ENCODE measurements around the gene GAS2L2.
"Not testable (repeated sequence)": the region's sequence is repeated elsewhere in the genome, so short reads cannot be mapped to it uniquely, and the experiment has no call there.

Gene GAS2L2

GRCh38 chr17:35769895-35770486 lies 17.0 kb upstream of the GAS2L2 start:
- no peak for DNase-seq

- DNase-seq, result no peak
These were observed 15.8 kb upstream of the GAS2L2 start for GRCh38 chr17:35768797-35769196.

GRCh38 chr17:35766903-35767510 lies 14.0 kb upstream of the GAS2L2 start:
- DNase-seq, result peak; percentile 18 to 51

- DNase-seq, result no peak
These were observed 13.4 kb upstream of the GAS2L2 start for GRCh38 chr17:35766489-35766877.

GRCh38 chr17:35765756-35766488 lies 12.9 kb upstream of the GAS2L2 start:
- DNase-seq, result no peak

GRCh38 chr17:35765086-35765710 lies 12.2 kb upstream of the GAS2L2 start:
- no peak for DNase-seq

- DNase-seq, result peak; percentile 86 to 91
These were observed 11.3 kb upstream of the GAS2L2 start for GRCh38 chr17:35764123-35764991.

GRCh38 chr17:35763767-35764122 lies 10.7 kb upstream of the GAS2L2 start:
- DNase-seq, result no peak

- DNase-seq, result no peak
These were observed 8.6 kb upstream of the GAS2L2 start for GRCh38 chr17:35761601-35762000.

- no peak for DNase-seq
These were observed 7.5 kb upstream of the GAS2L2 start, which contains the start of gene C17orf50 for GRCh38 chr17:35760587-35760986. TSS of gene C17orf50 (plus strand) at chr17:35760887. CDS start at chr17:35760942, 55 bp downstream.

GRCh38 chr17:35757243-35757642 lies 4.2 kb upstream of the GAS2L2 start:
- no peak for DNase-seq

- DNase-seq, result no peak
These were observed 568 bp downstream of the GAS2L2 start for GRCh38 chr17:35752471-35752870.

GRCh38 chr17:35751541-35751940 lies 1.5 kb downstream of the GAS2L2 start:
- DNase-seq, result not testable (repeated sequence)

- DNase-seq, result no peak
These were observed 2.3 kb downstream of the GAS2L2 start for GRCh38 chr17:35750526-35751395.

- DNase-seq, result no peak
These were observed 3.3 kb downstream of the GAS2L2 start for GRCh38 chr17:35749560-35750412.

- DNase-seq, result no peak
These were observed 4.1 kb downstream of the GAS2L2 start for GRCh38 chr17:35748979-35749378.

- DNase-seq, result no peak
These were observed 4.6 kb downstream of the GAS2L2 start for GRCh38 chr17:35748341-35748841.

GRCh38 chr17:35747540-35748017 lies 5.5 kb downstream of the GAS2L2 start:
- peak; percentile 75 to 84 for DNase-seq

GRCh38 chr17:35745749-35746320 lies 7.2 kb downstream of the GAS2L2 start:
- DNase-seq, result no peak

- no peak for DNase-seq
These were observed 7.8 kb downstream of the GAS2L2 start for GRCh38 chr17:35745246-35745645.

Data from CD4-positive, alpha-beta T cell treated with Interferon alpha-2 for 1 hour (primary cell).